GM18520 (cell line): ENCODE results near the gene SLC37A3.
"Not testable (repeated sequence)": the region's sequence is repeated elsewhere in the genome, so short reads cannot be mapped to it uniquely, and the experiment has no call there.

Experiments used
- ATAC-seq: cut with Tn5 transposase; IDR thresholded peaks from one replicate; pipeline ENCODE4 v1.9.1; 2021; ENCODE audit not compliant: unreplicated experiment

Gene SLC37A3

GRCh38 chr7:140349144-140349771 lies 49.1 kb downstream of the SLC37A3 start:
- no peak for ATAC-seq

GRCh38 chr7:140348161-140348849 lies 50.0 kb downstream of the SLC37A3 start:
- ATAC-seq, result no peak

DNA sequence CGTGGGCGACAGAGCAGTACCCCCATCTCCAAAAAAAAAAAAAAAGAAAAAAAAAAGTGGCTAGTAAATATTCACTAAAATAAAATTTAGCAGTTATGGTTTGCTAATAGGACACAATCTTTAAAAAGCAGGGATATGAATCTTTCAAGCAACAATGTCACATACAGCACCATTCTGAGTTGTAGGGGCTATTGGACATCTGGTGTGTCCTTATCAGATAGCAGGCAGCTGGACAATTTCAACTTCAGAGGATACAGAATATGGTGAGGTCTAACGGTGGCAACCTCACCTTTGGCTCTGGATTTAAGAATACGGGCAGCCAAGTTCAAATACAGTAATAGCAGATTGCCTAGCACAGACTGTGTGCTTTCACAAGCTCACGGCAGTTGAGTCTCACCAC lies 51.1 kb downstream of the SLC37A3 start:
- ATAC-seq, result no peak

GRCh38 chr7:140345426-140345825 lies 52.9 kb downstream of the SLC37A3 start:
- no peak for ATAC-seq

DNA sequence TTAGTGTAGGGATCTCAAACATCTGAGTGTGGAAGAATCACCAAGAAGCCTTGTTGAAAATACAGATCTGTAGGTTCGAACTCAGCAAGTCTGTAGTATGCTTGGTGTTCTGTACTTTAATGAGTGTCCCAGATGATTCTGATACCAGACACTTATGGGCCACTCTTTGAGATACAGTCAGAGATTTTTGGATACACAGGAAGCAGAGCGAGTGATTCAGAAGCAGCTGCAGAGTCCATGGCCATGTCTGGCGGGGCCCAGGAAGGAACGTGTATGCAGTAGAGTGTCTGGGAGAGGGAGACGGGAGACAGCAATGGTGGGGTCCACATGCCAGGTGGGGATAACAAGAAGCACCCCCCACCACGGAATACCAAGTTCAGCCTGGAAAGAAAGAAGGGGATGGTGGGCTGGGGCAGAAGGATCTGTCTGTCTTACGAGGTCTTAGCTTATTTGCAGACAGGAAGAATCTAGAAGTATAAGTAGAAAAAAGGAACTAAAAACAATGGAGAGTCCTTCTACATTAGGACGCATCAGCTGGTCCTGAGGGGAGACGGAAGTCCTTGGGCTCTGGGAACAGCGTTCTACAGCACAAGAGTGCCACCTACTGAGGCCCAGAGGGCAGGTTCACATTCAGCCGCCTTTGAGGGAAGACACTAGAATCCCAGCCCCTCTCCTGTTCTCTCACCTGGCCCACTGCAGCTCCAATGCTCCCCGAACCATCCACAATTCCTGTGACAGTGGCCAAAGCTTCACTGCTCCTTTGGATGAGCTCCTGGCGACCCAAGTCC lies 55.4 kb downstream of the SLC37A3 start:
- ATAC-seq, result no peak

DNA sequence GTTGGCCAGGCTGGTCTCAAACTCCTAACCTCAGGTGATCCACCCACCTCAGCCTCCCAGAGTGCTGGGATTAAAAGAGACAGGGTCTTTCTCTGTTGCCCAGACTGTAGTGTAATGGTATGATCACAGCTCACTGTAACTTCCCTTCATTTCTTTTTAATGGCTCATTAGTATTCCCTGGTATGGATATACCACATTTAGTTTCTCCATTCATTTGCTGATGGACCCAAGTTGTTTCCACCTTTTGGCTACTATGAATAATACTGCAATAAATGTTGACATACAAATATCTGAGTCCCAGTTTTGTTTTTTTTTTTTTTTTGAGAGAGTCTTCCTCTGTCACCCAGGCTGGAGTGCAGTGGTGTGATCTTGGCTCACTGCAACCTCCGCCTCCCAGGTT lies 59.4 kb downstream of the SLC37A3 start:
- not testable (repeated sequence) for ATAC-seq

- no peak for ATAC-seq
Observed at GRCh38 chr7:140334341-140335057, 63.8 kb downstream of the SLC37A3 start.

- no peak for ATAC-seq
Observed at GRCh38 chr7:140333686-140334085, 64.6 kb downstream of the SLC37A3 start.

DNA sequence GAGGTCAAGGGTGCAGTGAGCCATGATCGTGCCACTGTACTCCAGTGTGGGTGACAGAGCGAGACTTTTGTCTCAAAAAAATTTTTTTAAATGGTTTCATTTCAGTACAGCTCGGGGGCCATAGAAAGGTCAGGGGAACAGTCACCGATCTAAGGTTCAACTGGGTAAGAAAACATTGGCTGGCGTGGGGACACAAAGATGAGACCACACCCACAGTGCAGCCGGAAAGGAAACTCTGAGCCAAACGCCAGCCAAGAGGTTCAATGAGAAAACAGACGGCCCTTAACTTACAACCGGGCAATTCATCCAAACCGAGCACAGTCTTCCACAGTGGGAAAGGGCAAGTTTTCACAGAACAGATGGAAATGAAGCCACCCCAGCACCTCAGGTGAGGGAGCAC lies 65.1 kb downstream of the SLC37A3 start:
- ATAC-seq, result no peak

GRCh38 chr7:140330595-140330994 lies 67.7 kb downstream of the SLC37A3 start:
- no peak for ATAC-seq

GRCh38 chr7:140330128-140330527 lies 68.2 kb downstream of the SLC37A3 start:
- ATAC-seq, result no peak

- ATAC-seq, result no peak
Observed at GRCh38 chr7:140327261-140327661, 71.1 kb downstream of the SLC37A3 start.

GRCh38 chr7:140326116-140326928 lies 72.0 kb downstream of the SLC37A3 start:
- no peak for ATAC-seq

DNA sequence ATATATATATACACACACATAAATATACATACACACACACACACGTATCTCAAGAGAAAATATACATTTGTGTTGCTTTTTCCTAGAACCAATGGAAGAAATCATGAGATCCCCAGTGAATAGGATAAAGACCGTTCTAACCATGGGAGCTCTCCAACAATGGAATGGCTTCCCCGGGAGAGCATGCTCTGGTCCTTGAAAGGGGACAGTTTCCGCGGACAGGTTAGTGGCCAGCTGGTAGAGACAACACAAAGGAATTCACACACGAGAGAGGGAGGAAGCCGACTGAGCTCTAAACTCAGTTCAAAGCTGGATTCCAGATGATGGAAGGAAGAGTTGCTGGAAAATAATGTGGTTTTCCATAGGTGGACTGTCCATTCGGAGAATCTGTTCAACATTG lies 72.7 kb downstream of the SLC37A3 start:
- no peak for ATAC-seq

- no peak for ATAC-seq
Observed at GRCh38 chr7:140324714-140325113, 73.6 kb downstream of the SLC37A3 start.

GRCh38 chr7:140322759-140323158 lies 75.6 kb downstream of the SLC37A3 start:
- no peak for ATAC-seq

GRCh38 chr7:140320078-140320477 lies 78.3 kb downstream of the SLC37A3 start:
- not testable (repeated sequence) for ATAC-seq

- no peak for ATAC-seq
Observed at GRCh38 chr7:140317999-140318398, 80.3 kb downstream of the SLC37A3 start.

DNA sequence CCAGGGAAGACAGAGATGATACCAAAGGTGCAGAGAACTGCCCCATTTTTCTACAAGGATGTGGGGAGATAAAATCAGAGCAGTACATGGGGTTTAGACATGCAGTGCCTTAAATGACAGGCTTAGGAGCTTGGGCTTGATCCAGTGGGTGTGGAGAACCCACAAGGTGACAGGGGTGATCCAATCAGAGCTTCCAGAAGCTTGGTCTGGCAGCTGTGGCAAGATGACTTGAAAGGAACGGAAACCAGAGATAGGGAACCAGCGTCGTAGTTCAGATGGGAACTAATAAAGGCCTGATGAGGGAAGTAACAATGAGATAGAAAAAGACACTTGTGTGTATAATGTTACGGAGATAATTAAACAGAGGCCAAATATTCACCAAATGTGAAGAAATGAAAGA lies 80.7 kb downstream of the SLC37A3 start:
- no peak for ATAC-seq

- ATAC-seq, result no peak
Observed at GRCh38 chr7:140316165-140316661, 82.1 kb downstream of the SLC37A3 start.
